ENCODE results near the gene USP16.

The USP16 gene

GRCh38 chr21:29056005-29056404 lies 31.5 kb downstream of the USP16 start:
- Histone ChIP-seq H3K4me3 (no peak overlapping the region), H3K27me3 (no peaks in the 10 kb centered on the region), H3K36me3 (peaks cover 88 to 97% (median 94%) of the 10 kb centered on the region in 3 donors), H3K27ac (peak overlapping the region in 1 of 2 donors; percentile 26), H3K4me1 (peaks cover 0 to 28% (median 6%) of the 10 kb centered on the region in 4 donors), H3K9me3 (no peaks in the 10 kb centered on the region)
- TF ChIP-seq CTCF (IDR thresholded peaks at IDR 0.05), result no peak
- intact Hi-C loops (cut with DNase I; ENCODE audit: low total_unique reads), result no loop called here
- no peak for DNase-seq

- TF ChIP-seq CTCF (IDR thresholded peaks at IDR 0.05), result no peak
Observed at GRCh38 chr21:29056538-29057050, 32.1 kb downstream of the USP16 start.

GRCh38 chr21:29064850-29065481 lies 40.5 kb downstream of the USP16 start:
- Histone ChIP-seq H3K4me1 (peaks cover 0 to 11% (median 4%) of the 10 kb centered on the region in 4 donors), H3K27ac (peak overlapping the region in 1 of 2 donors; percentile 7), H3K9me3 (no peaks in the 10 kb centered on the region), H3K27me3 (no peaks in the 10 kb centered on the region), H3K4me3 (no peak overlapping the region), H3K36me3 (peaks cover 86 to 95% (median 88%) of the 10 kb centered on the region in 3 donors)
- TF ChIP-seq CTCF (IDR thresholded peaks at IDR 0.05), result no peak
- DNase-seq, result no peak
- intact Hi-C loops (cut with DNase I; ENCODE audit: low total_unique reads), result loop anchor here (10.0 kb wide), 1 partner anchor 60 kb away; no protein-coding TSS in a partner anchor

More at GRCh38 chr21:29056538-29057050, 32.1 kb downstream of the USP16 start:
- Histone ChIP-seq H3K27me3 (no peaks in the 10 kb centered on the region), H3K4me1 (peaks cover 0 to 28% (median 6%) of the 10 kb centered on the region in 4 donors), H3K36me3 (peaks cover 88 to 97% (median 94%) of the 10 kb centered on the region in 3 donors), H3K27ac (no peak overlapping the region), H3K9me3 (no peaks in the 10 kb centered on the region), H3K4me3 (no peak overlapping the region)
- intact Hi-C loops (cut with DNase I; ENCODE audit: low total_unique reads), result no loop called here
- no peak for DNase-seq

GRCh38 chr21:29072873-29073221 lies 48.4 kb downstream of the USP16 start:
- no peak for DNase-seq
- H3K27ac ChIP-seq, result peak overlapping the region; percentile 90 to 94
- intact Hi-C loops (cut with DNase I; ENCODE audit: low total_unique reads), result no loop called here

GRCh38 chr21:29073222-29074006 lies 48.9 kb downstream of the USP16 start, which contains the start of gene CCT8:
Gene CCT8 (minus strand): TSS chr21:29073648. CDS start chr21:29073590, 58 bp downstream.
- DNase-seq, result peak; percentile 98 to 99
- Histone ChIP-seq H3K4me3 (peak within 1 kb of the TSS; percentile 84 to 86), H3K27ac (peak within 1 kb of the TSS; percentile 90 to 94), H3K36me3 (peaks cover 6 to 11% (median 7%) of the 10 kb centered on the region in 3 donors), H3K27me3 (no peaks in the 10 kb centered on the region), H3K4me1 (peaks cover 0 to 35% (median 22%) of the 10 kb centered on the region in 4 donors), H3K9me3 (no peaks in the 10 kb centered on the region)
- intact Hi-C loops (cut with DNase I; ENCODE audit: low total_unique reads), result no loop called here
- peak in 1 of 2 experiments; percentile 5 for TF ChIP-seq CTCF (IDR thresholded peaks at IDR 0.05)

More at GRCh38 chr21:29072873-29073221, 48.4 kb downstream of the USP16 start:
- no peak for TF ChIP-seq CTCF (IDR thresholded peaks at IDR 0.05)
- H3K27me3 ChIP-seq, result no peaks in the 10 kb centered on the region
- peaks cover 0 to 32% (median 22%) of the 10 kb centered on the region in 4 donors for H3K4me1 ChIP-seq
- H3K36me3 ChIP-seq, result peaks cover 9 to 17% (median 10%) of the 10 kb centered on the region in 3 donors
- no peaks in the 10 kb centered on the region for H3K9me3 ChIP-seq
- H3K4me3 ChIP-seq, result peak overlapping the region; percentile 84 to 86

Data from tibial artery (tissue), 4 donors.